HG02610 (cell line): ENCODE results near the gene ACSL1.
"Not testable (repeated sequence)": the region's sequence is repeated elsewhere in the genome, so short reads cannot be mapped to it uniquely, and the experiment has no call there.

Experiments
- ATAC-seq: cut with Tn5 transposase; IDR thresholded peaks from one replicate; pipeline ENCODE4 v1.9.1; 2021; ENCODE audit warnings: mild to moderate bottlenecking, moderate library complexity; ENCODE audit not compliant: unreplicated experiment

The ACSL1 gene

DNA sequence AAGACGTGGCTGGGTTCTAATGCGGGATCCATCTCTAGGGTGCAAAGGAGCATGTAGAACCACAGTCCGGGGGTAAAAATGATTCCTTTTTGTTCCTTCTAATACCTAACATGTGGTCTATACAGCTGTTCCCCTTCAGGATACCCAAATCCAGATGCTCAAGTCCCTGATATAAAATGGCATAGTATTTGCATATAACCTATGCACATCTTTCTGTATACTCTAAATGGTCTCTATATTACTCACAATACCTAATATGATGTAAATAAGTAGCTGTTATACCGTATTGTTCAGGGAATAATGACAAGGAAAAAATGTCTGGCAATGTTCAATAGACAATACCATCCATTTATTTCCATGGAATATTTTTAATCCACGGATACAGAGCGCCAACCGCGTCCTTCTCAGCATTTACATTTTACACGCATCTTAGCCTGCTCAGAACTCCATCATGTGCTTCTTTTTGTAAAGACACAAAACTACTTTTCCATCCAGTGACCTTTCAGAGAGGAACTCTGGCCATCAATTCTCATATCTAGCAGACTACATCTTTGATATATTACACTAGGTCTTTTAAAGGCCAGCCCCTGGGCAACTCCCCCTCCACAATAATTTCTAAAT, 31.9 kb downstream of the ACSL1 start:
- no peak for ATAC-seq

DNA sequence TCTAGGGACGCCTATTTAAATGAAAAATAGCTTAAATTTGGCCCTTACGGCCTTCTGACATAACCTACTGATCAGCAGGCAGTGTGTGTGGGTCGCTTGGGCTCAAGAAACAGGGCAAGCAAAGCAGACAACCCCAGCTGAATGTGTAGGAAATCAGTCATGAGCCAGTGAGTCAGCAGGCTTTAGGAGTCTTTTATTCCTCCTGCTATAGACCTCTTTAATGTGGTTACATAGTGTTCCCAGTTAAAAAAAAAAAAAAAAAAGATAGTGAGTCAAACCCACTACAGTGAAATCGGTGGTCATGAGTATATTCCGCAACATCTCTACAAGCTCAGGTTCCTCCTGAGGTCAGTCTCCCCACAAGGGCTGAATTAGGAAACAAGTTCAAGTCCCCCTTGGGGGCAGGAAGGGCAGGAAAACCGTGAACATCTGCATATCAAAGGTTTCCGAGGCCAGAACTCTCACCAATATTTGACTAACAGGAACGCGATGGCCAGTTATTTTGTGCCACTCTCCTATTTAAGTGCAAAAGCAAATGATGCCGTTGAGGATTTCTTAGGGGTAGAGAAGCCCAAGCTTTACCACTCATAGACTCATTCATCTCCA, 32.7 kb downstream of the ACSL1 start:
- ATAC-seq, result peak; percentile 68

GRCh38 chr4:184792334-184792733, 33.4 kb downstream of the ACSL1 start:
- no peak for ATAC-seq

- ATAC-seq, result no peak
These were observed 34.9 kb downstream of the ACSL1 start for GRCh38 chr4:184790826-184791225.

GRCh38 chr4:184787766-184788503, 37.8 kb downstream of the ACSL1 start:
- ATAC-seq, result no peak

GRCh38 chr4:184785813-184786212, 40.0 kb downstream of the ACSL1 start:
- ATAC-seq, result no peak

- ATAC-seq, result no peak
These were observed 41.0 kb downstream of the ACSL1 start for GRCh38 chr4:184784628-184785257.

GRCh38 chr4:184782731-184783373, 42.9 kb downstream of the ACSL1 start:
- ATAC-seq, result no peak

DNA sequence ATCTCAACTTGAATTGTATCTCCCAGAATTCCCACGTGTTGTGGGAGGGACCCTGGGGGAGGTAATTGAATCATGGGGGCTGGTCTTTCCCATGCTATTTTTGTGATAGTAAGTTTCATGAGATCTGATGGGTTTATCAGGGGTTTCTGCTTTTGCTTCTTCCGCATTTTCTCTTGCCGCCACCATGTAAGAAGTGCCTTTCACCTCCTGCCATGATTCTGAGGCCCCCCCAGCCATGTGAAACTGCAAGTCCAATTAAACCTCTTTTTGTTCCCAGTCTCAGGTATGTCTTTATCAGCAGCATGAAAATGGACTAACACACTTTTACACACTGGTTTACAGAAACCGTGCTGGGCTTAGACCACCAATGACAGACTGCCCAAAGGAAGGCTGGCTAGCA, 46.6 kb downstream of the ACSL1 start:
- not testable (repeated sequence) for ATAC-seq

DNA sequence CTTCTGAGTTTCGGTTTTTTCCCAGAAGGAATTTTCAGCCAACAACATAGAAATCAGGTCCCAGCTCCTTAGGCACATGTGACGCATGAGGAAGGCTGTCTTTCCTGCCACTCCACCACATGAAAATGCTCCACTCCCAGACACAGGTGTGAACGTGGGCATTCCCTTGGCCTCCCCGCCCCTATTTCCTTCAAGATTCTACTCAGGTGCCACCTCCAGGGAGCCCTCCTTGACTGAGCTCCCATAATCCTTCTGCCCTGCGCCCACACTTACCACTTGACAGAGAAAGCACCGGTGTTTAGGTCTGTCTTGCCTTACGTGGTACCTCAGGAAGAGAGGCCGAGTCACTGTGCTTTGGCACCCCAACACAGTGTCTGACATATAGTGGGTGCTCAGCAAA, 47.4 kb downstream of the ACSL1 start:
- no peak for ATAC-seq

- ATAC-seq, result no peak
These were observed 48.9 kb downstream of the ACSL1 start for GRCh38 chr4:184776821-184777220.

- ATAC-seq, result no peak
These were observed 49.8 kb downstream of the ACSL1 start for GRCh38 chr4:184775854-184776555.

DNA sequence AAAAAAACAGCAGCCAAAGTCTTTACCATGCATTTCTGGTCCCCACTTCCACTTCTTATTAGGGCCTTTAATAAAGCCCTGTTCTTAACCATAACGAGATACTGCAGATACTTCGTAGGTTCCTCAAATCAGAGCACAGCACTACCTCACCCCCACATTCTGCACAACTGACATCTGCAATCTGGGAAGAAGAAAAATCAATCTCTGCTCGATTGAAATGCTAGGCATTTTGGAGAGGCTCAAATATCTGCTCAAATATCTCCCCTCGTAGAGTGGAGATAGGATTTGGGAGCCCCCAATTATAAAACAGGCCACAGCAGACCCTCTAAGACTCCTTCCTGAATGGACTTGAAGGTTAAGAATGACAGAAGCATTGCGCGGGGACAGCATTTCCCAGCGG, 51.6 kb downstream of the ACSL1 start:
- ATAC-seq, result no peak

DNA sequence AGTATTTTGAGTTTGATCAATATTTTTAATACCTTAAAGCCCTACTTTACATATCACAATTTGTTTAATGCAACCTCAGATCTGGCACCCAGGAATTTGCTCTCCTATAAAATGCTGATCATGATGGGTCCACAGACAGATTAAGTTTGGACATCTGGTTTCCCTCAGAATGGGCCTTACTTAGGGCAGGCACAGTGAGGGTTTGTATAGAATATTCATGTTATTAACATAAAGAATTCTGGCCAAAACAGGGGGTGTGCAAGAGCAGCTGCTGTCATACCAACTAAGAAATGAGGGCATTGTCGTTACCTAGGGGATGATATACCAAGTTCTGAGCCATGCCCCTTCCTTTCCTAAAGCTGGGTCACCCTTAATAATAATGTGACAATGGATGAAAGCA, 54.4 kb downstream of the ACSL1 start:
- ATAC-seq, result no peak

DNA sequence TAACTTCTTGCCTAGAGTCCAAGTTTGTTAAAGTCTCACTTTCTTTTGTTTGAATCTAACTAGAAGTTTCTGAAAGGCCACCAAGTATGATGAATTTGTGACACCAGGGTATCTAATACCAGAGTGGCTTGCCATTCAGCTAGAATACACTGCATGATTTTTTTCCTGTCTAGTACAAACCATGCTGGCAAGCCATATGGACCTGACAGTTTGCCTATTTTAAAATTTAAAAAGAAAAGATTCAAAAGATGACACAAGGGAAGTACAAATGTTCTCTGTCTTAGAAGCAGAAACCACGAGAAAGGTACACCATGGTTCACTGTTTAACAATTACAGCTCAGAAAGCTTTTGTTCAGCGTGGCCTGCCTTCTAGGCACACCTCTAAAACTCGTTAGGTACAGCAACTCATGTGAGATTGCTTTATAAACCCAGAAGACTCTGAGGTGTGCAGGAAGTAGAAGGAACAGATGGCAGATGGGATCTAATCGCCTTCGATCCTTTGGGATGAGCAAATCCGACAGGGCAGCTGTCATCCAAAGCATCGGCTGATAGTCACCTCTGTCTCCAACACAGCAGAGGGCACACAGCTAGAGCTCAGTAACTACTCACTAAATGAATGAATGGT, 56.5 kb downstream of the ACSL1 start:
- no peak for ATAC-seq

GRCh38 chr4:184768296-184768695, 57.5 kb downstream of the ACSL1 start:
- ATAC-seq, result no peak

DNA sequence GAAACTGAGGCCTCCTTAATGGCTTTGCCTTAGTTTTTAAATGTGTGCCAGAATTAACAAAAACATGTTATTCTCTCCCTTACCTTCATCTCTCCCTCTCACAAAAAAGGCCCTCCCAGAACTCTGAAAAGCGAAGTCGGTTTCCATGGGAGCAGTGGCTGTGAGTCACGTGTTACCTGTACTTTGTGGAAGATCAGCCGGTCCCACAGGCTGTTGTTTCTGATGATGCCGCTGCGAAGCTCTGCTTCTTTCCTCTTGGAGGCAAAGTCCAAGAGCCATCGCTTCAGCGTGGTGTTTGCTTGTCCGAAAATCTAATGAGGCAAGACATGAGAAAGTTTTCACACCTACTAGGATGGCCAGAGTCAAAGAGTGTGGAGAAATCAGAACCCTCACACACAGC, 59.3 kb downstream of the ACSL1 start:
- ATAC-seq, result no peak

- no peak for ATAC-seq
These were observed 60.1 kb downstream of the ACSL1 start for GRCh38 chr4:184765473-184766340.

DNA sequence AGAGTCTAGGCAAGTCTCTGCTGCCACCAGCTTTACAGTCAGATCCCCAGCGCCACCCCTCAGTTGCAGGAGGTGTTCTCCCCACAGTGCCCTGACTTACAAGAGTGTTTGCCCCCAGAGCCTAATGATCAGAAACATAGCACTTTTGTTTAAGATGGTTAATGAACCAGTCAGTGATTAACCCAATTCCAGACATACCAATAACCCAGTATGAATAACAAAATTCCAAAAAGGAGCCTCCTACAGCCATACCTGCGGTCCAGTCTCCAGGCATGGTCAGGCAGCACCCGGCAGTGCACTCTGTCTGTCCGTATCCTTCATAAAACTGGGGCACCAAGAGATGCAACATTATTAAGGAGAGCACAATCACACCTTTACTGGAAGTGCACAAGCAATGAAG, 61.2 kb downstream of the ACSL1 start:
- ATAC-seq, result no peak
